Head of caudate nucleus (tissue), 42 donors: Measurements from ENCODE around the gene KIF26B.

ENCODE experiments used
- DNase-seq, 42 donors: peaks; one replicate each; pipeline versions ENCODE4 v3.0.0 to v3.0.0-alpha.2; 2020 to 2021; ENCODE audit warnings: mixed read lengths in 7 of 42
- intact Hi-C: fragments of 100-400 bp; cut with DNase I; formaldehyde crosslinking; loops from one replicate; pipeline ENCODE4 v1.15.0; 2022

The KIF26B gene

DNA sequence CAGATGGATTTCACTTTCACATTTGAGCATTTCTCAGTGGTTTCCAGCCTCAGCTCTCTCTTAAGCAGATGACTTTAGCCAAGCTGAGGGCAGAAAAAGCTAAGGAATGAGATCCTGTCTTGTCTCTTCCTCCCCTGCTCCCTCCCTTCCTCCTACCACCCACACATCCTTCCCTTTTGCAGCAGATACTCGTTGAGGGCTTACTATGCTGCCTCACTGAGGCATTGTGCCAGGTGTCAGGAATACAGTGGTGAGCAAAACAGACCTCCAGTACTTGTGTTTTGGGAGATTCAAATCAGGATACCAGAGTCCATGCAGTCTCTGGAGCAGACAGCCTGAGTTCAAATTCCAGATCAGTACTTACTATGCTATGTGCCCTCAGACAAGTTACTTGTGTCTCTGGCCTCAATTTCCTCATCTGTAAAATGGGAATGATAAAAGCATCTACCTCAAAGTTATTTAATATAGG is 43.2 kb downstream of the KIF26B start:
- intact Hi-C loops: no loop called here
- DNase-seq: peak in 18 of 42 donors; percentile 5 to 64 (median 23)

DNA sequence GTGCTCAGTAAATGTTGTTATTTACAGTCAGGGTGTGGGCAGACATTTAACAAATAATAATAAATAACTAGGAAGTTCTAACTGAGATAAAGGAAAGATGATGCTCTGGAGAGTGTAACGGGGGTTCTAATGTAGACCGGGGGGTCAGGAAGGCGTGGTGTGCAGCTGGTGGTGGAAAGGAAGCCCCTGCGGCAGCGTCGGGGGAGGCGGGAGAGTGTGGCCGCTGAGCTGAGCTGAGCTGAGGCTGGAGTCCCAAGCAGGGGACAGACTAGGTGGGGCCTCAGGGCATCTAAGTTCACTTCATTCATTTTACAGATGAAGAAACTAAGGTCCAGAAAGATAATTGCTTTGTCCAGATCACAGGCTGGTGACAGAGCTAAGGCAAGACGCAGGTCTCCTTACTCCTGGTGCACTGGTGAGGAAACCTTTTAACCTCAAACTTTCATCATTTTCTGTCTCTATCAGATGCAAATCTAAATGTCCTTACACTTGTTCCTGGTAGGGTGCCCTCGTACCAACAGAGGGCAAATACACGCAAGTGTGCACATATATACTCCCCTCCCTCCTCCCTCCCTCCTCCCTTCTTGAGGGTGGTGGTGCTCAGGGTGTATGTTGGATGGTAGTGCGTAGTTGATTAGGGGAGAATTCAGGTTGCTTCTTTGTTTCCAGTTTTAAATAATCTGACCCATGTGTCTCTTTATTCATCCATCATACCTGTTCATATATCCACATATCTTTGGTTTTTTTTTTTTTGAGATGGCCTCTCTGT is 44.1 kb downstream of the KIF26B start:
- no peak for DNase-seq

GRCh38 chr1:245200146-245200545 is 45.4 kb downstream of the KIF26B start:
- intact Hi-C loops: no loop called here
- no peak for DNase-seq

More for the DNA sequence above, 44.1 kb downstream of the KIF26B start:
- intact Hi-C loops: no loop called here

DNA sequence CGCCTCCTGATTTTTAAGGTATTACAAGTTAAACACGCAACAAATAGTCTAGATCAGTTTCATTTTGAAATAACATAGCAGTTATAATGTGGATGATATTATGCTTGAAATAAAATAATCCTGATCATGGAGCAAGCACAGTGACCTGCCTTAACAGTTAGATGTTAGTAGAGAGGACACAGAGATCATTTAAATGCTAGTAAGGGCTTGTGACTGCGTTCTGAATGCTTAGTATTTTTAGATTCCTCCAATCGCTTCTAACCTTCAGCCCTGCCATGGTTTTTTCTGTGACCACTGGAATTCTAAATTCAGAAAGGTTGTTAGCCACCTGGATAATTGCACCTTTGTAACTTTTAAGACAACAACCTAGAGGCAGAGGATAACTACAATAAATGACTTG is 46.4 kb downstream of the KIF26B start:
- DNase-seq: no peak
- intact Hi-C loops: no loop called here

DNA sequence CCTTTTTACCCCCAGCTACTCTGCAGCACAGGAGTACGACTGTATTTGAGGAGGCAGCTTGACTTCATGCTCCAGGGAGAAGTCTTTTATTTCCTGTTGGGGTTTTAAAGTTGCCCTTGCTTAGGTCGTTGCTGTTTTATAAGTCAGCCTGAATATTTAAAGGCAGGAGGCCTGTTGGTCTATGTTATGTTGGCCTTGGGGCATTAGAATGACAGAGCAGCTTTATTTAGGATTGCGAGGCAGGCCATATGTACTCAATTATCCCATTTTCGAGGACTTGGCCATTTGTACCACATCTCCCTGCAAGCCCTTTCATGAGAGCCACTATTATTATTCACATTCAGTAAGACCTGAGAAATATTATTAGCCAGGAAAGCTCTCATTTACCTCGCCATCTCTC is 47.0 kb downstream of the KIF26B start:
- no peak for DNase-seq

GRCh38 chr1:245205396-245205795 is 50.6 kb downstream of the KIF26B start:
- no peak for DNase-seq
- intact Hi-C loops: no loop called here

More for the DNA sequence above, 47.0 kb downstream of the KIF26B start:
- intact Hi-C loops: no loop called here

- DNase-seq: no peak
- intact Hi-C loops: no loop called here
Measured at GRCh38 chr1:245205864-245206263, 51.1 kb downstream of the KIF26B start.

DNA sequence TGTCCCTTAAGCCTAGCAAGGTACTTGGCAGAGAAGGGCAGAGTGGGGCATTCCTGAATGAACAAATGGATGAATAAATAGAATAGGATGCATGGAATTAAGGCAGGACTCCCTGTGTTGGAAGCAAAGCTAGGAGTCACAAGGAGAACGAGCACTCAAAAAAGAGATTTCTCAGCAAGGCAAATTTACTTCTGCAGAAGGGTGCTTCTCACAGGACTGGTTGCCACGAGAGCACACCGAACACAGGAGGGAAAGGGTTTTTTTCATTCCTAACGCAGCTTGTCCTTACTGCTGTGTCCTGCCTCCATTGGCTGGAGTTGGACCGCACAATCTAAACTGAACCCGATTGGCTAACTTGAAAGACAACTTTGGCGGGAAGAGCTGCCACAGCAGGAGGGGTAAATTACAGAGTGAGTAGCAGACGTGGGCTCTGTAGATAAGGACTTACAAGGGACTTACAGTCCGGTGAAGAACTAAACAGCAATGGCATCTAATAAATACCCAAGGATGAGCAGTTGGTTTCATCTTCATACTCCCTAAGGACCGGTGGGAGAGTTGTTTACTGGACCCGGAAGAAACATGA is 52.4 kb downstream of the KIF26B start:
- intact Hi-C loops: no loop called here
- no peak for DNase-seq

DNA sequence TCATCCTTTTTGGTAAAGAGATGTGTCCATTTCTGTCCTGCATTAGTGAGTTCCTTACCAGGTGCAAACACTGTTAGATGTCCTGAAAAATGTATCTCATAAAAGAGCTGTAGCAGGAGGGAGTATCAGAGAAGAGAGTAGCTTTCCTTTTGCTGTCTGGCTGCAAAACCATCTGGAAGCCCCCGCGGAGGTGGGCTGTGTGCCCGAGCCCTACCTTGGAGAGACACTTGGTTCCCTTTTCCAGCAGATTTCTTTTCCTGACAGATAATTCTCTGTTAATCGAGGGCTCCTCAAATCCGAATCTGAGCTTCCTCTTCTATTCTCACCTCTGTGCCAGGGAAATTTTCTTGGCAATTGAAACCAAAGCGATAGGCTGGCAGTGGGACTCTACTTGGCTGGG is 53.0 kb downstream of the KIF26B start:
- DNase-seq: no peak
- intact Hi-C loops: no loop called here

GRCh38 chr1:245209658-245210435 is 55.1 kb downstream of the KIF26B start:
- DNase-seq: no peak
- intact Hi-C loops: no loop called here

GRCh38 chr1:245211035-245211749 is 56.4 kb downstream of the KIF26B start:
- intact Hi-C loops: no loop called here
- DNase-seq: no peak

GRCh38 chr1:245211761-245212160 is 57.0 kb downstream of the KIF26B start:
- no peak for DNase-seq

DNA sequence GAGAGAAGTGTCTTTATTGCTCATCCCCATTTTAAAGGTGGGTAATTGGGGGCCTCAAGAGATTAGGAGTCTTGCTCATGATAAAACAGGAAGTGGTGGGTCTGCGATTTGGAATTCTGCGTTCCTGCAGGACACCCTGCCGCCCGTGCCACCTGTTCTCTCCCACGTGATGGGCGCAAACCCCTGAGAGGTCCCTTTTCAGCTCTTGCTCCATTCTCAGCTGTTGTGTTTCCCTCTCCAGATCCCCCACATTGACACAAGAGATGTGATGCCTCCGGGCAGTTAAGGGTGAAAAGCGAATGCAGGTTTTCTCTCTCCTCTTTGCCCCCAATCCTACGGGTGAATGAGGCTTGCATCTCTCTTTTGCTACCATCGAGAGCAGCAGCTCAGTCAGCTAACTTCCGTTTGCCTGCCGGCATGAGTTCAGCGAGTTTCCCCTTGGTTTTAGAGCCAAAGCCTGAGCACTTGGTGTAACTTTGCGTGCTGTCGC is 57.5 kb downstream of the KIF26B start:
- intact Hi-C loops: no loop called here

More at GRCh38 chr1:245211761-245212160, 57.0 kb downstream of the KIF26B start:
- intact Hi-C loops: no loop called here

DNA sequence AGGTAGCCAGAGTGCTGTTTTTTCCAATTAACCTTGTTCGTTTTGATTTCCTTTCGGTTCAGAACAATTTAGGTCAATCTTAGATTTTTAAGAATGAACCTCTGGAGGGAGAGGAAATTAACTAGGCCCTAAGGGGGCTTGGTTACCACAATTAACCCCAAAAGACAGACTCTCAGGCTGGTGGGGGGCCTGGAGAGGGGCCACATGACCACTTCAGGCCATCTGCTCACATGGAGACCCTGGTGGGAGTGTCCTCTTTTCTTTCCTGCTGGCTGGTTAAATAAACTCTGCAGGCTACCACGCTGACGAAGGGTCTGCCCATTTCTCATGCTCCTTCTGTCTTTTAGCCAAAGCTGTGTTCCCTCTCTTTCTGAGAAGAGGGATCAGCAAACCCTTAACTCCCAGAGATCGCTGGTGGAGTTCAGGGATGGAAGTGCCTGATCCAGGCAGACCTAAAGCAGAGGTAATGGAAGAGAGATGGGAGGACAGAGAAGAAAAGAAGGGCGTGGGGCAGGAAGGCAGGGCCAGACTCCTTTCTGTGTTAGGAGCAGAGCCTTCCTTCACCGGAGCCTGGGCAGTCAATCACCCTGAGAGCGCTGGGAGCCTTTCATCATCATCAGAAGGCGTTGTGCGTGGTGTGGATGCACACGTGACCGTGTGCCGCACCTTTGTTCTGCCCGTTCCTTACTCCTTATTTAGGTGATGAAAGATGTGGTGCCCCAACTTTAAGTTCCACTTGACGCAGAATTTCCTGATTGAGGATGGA is 58.5 kb downstream of the KIF26B start:
- intact Hi-C loops: no loop called here
- DNase-seq: no peak

More for the DNA sequence above, 57.5 kb downstream of the KIF26B start:
- no peak for DNase-seq

DNA sequence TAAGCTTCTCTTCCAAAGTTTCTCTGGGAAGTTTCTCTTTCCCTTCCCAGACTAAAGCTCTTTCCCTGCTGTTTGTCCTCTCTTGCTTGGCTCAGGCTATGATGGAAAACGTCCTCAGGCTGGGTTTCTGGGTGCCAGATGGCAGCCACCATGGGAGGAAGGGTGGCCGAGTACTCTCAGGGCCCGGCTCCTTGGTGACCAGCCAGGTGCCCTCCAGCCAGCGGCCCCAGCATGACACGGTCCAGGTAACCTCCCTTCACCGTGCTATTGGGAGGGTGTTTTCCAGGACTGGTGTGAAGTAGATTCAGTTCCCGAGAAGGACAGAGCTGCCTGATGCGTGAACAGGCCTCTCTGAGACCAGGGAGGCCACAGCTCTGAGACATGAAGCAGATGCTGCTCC is 60.3 kb downstream of the KIF26B start:
- intact Hi-C loops: no loop called here
- DNase-seq: no peak

DNA sequence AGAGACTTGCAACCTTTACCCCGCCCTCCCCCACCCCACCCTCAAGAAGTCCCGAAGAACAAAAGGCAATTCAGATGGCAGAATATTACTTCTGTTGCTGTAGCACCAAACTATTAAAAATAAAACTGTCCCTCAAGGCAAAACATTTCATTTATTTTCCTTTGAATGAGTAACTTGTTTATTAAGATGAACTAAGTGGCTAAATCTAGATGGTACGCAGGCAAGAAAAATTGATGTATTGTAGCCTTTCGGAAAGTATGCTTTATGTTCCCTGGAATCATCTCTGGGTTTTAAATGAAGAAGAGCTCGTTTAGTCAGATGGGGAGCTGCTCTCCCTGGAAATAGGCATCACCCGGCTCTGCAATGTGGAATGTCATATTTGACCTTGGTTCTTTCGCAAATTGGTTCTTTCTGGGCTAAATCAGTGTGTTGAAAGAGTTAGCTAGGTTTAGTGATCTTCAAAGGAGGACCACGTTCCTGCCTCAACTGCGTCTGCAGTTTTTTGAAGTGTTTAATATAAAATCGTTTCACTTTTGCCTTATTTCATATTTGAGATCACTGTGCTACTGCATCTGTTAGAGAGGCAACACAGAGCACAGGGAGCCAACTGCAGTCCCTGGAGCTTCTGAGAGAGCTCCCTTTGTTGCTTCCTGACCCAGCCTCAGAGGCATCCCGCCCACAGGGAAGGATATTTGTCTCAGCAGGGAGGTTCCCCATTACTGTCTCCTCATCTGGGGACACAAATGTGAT is 61.8 kb downstream of the KIF26B start:
- DNase-seq: peak in 2 of 42 donors; percentile 3 to 16
- intact Hi-C loops: no loop called here

GRCh38 chr1:245217853-245218608 is 63.2 kb downstream of the KIF26B start:
- intact Hi-C loops: no loop called here
- no peak for DNase-seq
